Measurements from ENCODE around the gene RSPH6A. TPM values are rescaled to one million over a fixed set of nuclear protein-coding genes. Genes with fewer than 3 reads are reported as not detected.

The RSPH6A gene
- total and polyA plus RNA-seq, 2 of the 4 experiments (the other 2 are of a cell fraction) = under 0.01 to 0.09 TPM

DNA sequence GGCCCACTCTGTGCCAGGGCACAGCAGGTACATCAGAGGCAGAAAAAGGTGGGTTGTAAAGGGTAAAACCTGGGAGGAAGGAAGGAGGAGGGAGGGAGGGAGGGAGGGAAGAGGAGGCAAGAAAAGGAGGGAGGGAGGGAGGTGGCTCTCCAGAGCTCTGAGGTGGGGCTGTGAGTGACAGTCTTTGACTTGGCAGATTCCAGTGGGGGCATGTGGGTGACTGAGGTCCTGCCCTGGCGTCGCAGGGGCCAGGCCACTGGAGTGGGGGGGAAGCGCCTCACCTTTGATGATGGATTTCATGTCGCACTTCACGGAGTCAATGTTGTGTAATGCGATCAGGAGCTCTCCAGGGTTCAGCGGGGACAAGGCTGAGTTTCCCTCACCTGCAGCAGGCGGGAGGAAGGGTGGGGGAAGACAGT is 6.0 kb upstream of the RSPH6A start:
- Histone ChIP-seq H3K23ac (ENCODE audit: low read depth, low read length) (no peak overlapping the region), H2AK9ac (replicated peaks; ENCODE audit: low read depth, low read length, poor library complexity) (no peak overlapping the region), H3K9ac (ENCODE audit: low read depth, low read length) (no peak overlapping the region), H4K5ac (ENCODE audit: low read depth, low read length) (no peak overlapping the region), H3K4me2 (ENCODE audit: low read depth, low read length) (no peak overlapping the region), H3K4ac (ENCODE audit: low read depth, low read length) (no peak overlapping the region), H3K18ac (ENCODE audit: low read depth, low read length) (no peak overlapping the region), H4K91ac (ENCODE audit: insufficient read depth, low read depth, low read length) (no peak overlapping the region), H4K8ac (ENCODE audit: low read depth in 2 of 2, low read length in 2 of 2) (no peak overlapping the region), H3K9me3 (ENCODE audit: control insufficient read depth, insufficient read depth, low read length) (no peaks in the 10 kb centered on the region), H3K36me3 (ENCODE audit: control insufficient read depth, insufficient read depth, low read length) (peaks cover 63% of the 10 kb centered on the region), H3K14ac (replicated peaks; ENCODE audit: low read depth, low read length) (no peak overlapping the region), H2AK5ac (ENCODE audit: low read depth, low read length) (no peak overlapping the region), H3K79me1 (ENCODE audit: low read depth in 1 of 2, low read length in 2 of 2) (no peaks in the 10 kb centered on the region; a peak in 1 of 4 replicates), H2BK15ac (ENCODE audit: low read depth, low read length) (no peak overlapping the region), H2AFZ (replicated peaks; ENCODE audit: low read length, poor library complexity) (no peak overlapping the region), H3K4me3 (ENCODE audit: insufficient read depth, low read depth, low read length) (no peak overlapping the region), H3K9me1 (ENCODE audit: insufficient read depth, low read length) (no peaks in the 10 kb centered on the region), H2BK20ac (ENCODE audit: low read depth, low read length) (no peak overlapping the region), H3K56ac (ENCODE audit: extremely low read depth, insufficient read depth, low read length) (no peak overlapping the region), H3K27ac (ENCODE audit: insufficient read depth, low read length) (no peak overlapping the region), H4K20me1 (ENCODE audit: insufficient read depth, low read length) (peaks cover 9% of the 10 kb centered on the region), H2BK120ac (ENCODE audit: low read depth, low read length) (no peak overlapping the region), H3K4me1 (ENCODE audit: control insufficient read depth, insufficient read depth, low read length) (no peaks in the 10 kb centered on the region), H3K27me3 (ENCODE audit: control insufficient read depth, insufficient read depth, low read length) (no peaks in the 10 kb centered on the region), H2BK5ac (ENCODE audit: low read depth, low read length, poor library complexity, severe bottlenecking) (no peak overlapping the region)
- in situ Hi-C loops (cut with MboI; ENCODE audit: low sequenced_read_pairs) (no loop called here), intact Hi-C loops (cut with micrococcal nuclease) (no loop called here), dilution Hi-C loops (cut with HindIII; ENCODE audit: low sequenced_read_pairs, unreplicated experiment) (no loop called here)
- TF ChIP-seq RAD21 (IDR thresholded peaks at IDR 0.05; ENCODE audit: low read length) = no peak
- no peak for TF ChIP-seq MAFK (IDR thresholded peaks at IDR 0.05; ENCODE audit: low read depth, low read length)
- no peak for TF ChIP-seq BHLHE40 (IDR thresholded peaks at IDR 0.05; ENCODE audit: low read depth, low read length)
- no peak for TF ChIP-seq RCOR1 (IDR thresholded peaks at IDR 0.05; ENCODE audit: insufficient replicate concordance, low read length)
- no peak for TF ChIP-seq CEBPB (IDR thresholded peaks at IDR 0.05; ENCODE audit: low read depth, low read length)
- TF ChIP-seq POLR2A (IDR thresholded peaks at IDR 0.05; ENCODE audit: low read depth, low read length) = no peak
- TF ChIP-seq SMC3 (IDR thresholded peaks at IDR 0.05; ENCODE audit: low read depth, low read length) = no peak
- no peak for TF ChIP-seq USF2 (IDR thresholded peaks at IDR 0.05; ENCODE audit: low read depth, low read length)
- TF ChIP-seq MXI1 (IDR thresholded peaks at IDR 0.05; ENCODE audit: borderline replicate concordance, low read depth, low read length) = no peak
- no peak for TF ChIP-seq ELK1 (IDR thresholded peaks at IDR 0.05; ENCODE audit: borderline replicate concordance, low read depth, low read length)
- no peak for TF ChIP-seq RFX5 (IDR thresholded peaks at IDR 0.05; ENCODE audit: low read depth, low read length)
- no peak for TF ChIP-seq NFE2L2 (IDR thresholded peaks at IDR 0.05; ENCODE audit: low read depth, low read length)
- TF ChIP-seq MAZ (IDR thresholded peaks at IDR 0.05; ENCODE audit: borderline replicate concordance, low read depth, low read length) = no peak
- no peak for TF ChIP-seq CTCF (conservative IDR thresholded peaks at IDR 0.05; ENCODE audit: low read depth, low read length)
- TF ChIP-seq CHD1 (IDR thresholded peaks at IDR 0.05; ENCODE audit: low read depth, low read length) = no peak
- TF ChIP-seq FOS (IDR thresholded peaks at IDR 0.05; ENCODE audit: low read depth, low read length) = no peak
- WGBS, 2 experiments (ENCODE audit: extremely low coverage in 2 of 2, insufficient read length in 1 of 2) = 45% methylated on average over 3 of the region's 8 CpGs; no CpG with 5 or more reads in 1 of the 2 experiments
- ATAC-seq (ENCODE audit: low read depth) (no peak), DNase-seq (no peak)
- ChIA-PET CTCF (no interaction called here), POLR2A (ENCODE audit: unreplicated experiment) (no interaction called here)
- BruUV-seq (replicated peaks) = no TSS peak

All from IMR-90 (cell line).